HG02759 (cell line): ENCODE results near the gene TMEM132C.

ENCODE experiments used
- ATAC-seq: cut with Tn5 transposase; IDR thresholded peaks from one replicate; pipeline ENCODE4 v1.9.1; 2021; ENCODE audit warnings: mild to moderate bottlenecking, moderate library complexity; ENCODE audit not compliant: unreplicated experiment

TMEM132C gene

DNA sequence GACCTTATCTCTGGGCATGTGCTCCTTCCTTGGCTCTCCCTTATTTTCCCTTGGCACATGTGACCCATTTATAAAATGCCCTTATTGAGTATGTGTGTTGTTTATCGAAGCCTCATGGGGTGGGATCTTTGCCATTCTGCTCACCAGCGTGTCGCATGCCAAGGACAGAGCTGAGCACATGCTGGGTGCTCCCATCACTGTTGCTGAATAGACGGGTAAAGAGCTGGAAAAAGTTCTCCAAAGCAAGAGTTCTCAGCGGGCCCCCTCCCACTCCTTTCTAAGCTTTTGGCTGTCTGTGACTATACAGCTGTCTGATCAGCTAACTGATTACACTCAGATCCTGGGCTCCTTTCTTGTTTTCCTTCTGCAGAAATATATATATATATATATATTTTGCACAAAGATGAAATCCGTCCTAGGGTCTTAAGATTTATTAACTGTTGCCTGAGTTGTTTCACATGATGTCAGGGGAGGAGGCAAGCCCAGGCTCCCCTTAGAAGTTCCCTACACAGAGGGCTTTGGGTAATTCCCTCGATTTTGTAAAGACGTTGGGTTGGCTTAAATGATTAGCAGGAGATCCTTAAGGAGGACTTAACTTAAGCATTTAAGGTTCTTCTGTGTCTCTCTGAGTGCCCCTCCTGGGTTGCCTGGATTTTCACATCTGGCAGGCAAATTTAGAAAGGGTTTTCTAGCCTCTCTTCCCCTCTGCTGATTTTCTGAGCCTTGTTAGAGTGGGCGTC lies 71.6 kb downstream of the TMEM132C start:
- no peak for ATAC-seq

- ATAC-seq = no peak
These were observed 72.2 kb downstream of the TMEM132C start for GRCh38 chr12:128339126-128339520.

- ATAC-seq = no peak
These were observed 72.7 kb downstream of the TMEM132C start for GRCh38 chr12:128339631-128340030.

DNA sequence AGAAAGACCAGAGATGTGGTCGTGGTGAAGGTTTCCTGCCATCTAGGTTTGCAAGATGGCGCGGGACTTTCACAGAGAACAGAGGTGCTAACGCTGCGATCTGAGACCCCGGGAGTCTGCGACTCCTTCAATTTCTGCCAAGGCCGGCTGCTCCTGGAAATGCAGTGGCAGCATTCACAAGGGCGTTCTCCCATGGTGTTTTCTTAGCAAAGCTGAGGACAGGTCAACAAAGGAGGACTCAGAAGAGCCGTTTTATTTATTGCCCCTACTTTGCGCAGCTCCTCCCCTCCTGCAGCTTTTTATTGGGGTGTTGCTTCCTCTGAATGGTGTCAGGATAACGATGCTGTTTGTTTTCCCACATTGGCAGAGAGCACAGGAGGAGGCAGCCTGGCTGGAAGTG lies 86.3 kb downstream of the TMEM132C start:
- ATAC-seq = no peak

GRCh38 chr12:128356547-128356946 lies 89.6 kb downstream of the TMEM132C start:
- ATAC-seq = no peak

GRCh38 chr12:128361400-128361995 lies 94.5 kb downstream of the TMEM132C start:
- no peak for ATAC-seq

DNA sequence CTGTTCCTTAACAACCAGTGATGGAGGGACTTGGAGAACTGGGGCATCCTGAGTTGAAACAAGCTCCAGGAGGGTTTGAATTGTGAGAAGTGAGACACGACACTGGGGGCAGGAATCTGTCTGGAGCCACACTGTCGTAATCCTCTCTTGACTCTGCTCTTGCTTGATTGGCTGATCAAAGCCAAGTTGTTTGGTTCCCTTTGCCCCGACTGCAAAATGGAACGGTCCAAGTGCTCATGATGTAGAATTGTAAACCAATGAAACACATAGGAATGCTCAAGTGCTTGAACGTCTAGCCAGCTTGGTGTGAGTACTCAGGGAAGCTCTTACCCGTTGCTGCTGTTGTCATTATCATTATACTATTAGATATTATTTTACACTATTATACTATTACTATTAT lies 98.1 kb downstream of the TMEM132C start:
- no peak for ATAC-seq

DNA sequence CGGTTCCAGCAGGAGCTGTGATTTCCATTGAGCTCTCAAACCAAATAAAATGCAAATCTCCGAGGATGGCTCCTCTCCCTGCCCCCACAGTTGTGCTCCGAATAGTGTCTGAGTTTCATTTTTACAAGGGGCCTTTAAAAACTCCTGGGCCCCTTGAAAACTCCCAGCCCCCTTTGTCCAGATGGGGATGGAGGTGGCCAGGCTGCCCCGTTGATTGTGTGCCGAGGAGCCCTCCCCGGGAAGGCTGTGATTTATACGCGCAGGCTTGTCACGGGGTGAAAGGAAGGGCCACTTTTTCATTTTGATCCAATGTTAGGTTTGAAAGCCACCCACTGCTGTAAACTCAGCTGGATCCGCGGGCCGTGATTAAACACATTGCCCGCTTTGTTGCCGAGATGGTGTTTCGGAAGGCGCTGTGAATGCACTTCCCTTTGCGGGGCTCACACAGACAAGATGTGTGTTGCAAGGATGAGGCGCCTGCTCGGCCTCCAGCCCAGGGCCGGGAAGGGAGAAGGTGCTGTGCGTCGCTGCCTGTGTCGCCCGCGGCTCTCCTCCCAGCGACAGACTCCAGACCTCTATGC lies 98.8 kb downstream of the TMEM132C start:
- no peak for ATAC-seq

DNA sequence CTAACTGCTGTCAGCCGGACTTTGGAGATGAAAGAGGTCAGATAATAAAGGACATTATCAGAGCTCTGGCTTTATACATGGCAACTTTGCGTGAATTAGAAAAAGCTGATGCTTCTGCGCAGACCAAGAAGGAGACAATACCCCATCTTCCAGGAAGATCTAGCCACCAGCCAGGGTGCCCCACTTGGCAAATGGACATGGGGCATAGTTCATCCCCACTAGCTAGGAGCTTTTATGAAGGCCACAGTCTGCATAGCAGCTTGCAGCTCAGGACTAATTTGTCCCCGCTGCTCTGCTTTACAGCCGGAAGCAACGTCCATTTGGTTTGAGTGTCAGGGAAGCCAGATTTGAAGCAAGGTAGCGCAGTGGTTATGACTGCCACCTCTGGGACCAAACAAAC lies 101.0 kb downstream of the TMEM132C start:
- no peak for ATAC-seq

GRCh38 chr12:128381541-128381940 lies 114.6 kb downstream of the TMEM132C start:
- no peak for ATAC-seq

DNA sequence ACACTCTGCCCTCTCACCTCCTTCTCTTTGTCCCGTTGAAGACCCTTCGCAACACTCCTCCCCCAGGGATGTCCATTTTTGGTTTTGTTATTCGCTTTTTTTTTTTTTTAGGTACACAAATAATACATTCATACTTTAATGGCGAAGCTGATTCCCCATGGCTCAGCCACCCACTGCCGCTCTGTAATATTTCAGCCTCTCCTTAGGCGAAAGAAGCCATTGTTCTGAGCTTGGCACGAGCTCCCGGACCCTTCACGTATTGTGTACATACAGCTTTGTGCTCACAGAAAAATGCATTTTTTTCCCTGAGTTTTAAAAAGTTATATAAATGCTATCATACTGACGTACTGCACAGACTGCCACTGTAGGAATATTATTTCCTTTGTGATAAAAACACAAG lies 115.0 kb downstream of the TMEM132C start:
- ATAC-seq = no peak

- no peak for ATAC-seq
These were observed 116.0 kb downstream of the TMEM132C start for GRCh38 chr12:128382946-128383345.

- ATAC-seq = no peak
These were observed 116.5 kb downstream of the TMEM132C start for GRCh38 chr12:128383357-128383937.

- ATAC-seq = no peak
These were observed 118.8 kb downstream of the TMEM132C start for GRCh38 chr12:128385736-128386135.

DNA sequence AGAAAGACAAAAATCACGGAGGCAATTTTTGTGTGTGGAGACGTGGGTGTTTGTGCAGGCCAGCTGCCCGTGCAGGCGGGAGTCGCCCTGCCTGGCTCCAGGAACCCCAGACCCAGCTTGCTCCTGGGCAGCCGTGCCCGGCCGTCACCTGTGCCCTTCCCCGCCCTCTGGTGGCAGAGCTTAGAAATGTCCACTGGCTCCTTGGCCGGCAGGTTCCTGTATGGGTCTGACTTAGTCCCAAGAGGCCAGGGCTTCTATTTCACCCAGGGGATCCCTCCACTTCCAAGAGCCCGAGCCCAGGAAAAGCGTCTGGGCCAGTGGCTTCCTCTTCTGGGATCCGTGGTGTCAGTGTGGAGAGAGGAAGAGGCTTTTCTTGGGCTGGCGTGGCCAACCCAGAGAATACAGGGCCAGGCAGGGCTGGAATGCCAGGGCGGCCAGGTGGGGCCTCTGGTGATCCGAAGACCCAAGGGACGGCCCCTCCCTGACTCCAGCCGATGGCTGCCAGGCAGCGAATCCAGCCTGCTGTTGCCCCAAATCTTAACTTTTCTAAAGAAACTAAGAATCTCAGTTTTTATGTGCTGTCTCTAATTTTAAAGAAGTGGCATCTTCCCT lies 120.9 kb downstream of the TMEM132C start:
- ATAC-seq = peak; percentile 73

DNA sequence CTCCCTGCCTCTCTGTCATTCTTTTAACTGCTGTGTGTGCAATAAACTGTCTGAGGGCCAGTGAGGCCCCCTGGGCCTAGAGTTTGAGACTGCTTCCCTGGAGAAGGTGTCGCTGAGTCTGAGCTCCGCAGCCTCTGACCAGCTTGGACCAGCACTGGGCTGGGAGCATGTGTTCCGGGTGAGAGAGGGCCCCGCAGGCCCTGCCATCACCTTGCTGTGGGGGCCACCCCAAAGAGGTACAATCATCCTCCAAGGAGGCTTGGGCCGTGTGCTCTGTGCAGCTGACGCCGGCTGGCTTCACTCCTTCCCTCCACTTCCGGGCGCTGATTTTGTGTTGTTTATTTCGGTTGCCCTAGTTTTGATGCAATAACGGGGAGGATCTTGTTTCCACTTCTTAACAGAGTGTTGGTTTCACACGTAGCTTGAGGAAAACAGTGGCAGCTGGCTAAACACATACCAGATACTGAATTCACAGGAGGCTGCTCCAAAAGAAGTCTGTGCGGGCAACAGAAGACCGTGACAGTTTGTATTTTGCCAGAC lies 121.6 kb downstream of the TMEM132C start:
- no peak for ATAC-seq

GRCh38 chr12:128393346-128393745 lies 126.4 kb downstream of the TMEM132C start:
- no peak for ATAC-seq

DNA sequence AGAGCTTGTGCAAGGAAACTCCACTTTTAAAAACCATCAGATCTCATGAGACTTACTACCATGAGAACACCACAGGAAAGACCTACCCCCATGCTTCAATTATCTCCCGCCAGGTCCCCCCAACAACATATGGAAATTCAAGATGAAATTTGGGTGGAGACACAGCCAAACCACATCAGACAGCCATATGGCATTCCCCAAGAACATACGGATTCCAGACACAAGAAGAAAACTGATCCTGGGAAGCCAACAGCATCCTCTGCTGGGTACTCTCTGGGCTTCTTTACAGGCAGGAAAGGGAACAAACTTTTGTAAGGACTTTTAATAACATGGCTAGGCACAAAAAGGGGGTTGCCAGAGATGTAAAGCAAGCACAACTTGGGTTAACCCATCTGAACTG lies 127.2 kb downstream of the TMEM132C start:
- ATAC-seq = no peak

DNA sequence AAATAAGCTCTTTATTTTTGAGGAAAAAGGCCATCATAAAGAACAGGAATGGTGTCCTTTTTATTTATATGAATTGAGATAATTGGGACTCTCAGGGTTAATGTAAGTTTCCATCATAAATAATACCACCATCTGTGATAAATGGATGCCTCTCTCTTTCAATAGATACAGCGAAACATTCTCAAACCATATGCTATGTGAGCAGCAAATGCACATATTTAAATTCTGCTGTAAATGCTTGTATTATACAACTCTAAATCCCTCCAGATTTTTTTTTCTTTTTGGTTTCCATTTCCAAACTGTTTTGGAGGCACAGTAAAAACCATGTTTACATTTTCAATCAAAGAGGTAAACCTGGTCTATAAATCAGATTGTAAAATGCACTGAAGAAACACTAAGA lies 132.3 kb downstream of the TMEM132C start:
- ATAC-seq = no peak

DNA sequence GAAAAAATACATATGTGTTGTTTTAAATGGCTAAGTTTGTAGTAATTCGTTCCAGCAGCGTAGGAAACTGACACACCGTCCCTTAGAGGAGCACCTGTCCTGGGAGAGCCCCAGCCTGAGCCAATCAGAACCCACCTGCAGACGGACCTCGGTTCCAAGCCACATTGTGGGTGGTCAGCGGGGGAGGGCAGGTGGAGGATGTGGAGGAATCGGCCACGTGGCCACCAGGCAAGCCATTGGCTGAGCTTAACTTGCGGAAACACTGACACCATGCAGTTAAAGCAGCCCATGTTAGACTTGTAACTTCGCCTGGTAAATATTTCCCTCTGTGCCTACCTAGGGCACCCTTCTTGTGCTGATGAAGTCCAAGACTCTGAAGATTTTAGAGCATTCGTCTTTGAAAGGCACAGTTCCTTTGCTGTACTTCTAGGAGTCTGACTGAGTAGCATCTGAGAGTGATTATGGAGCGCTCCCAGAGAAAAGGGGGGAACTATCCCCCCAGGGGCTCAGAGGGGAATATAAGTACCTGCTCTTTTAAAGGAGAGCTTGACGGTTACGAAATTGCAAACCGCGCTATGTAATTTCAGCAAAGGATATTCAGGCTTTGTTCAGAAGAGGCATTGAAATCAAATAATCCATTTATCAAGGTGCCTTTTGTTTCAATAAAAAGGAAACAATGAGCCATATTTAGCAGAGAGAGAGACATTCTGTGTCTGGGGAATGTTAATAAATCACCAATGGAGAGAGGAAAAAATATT lies 135.7 kb downstream of the TMEM132C start:
- ATAC-seq = no peak

DNA sequence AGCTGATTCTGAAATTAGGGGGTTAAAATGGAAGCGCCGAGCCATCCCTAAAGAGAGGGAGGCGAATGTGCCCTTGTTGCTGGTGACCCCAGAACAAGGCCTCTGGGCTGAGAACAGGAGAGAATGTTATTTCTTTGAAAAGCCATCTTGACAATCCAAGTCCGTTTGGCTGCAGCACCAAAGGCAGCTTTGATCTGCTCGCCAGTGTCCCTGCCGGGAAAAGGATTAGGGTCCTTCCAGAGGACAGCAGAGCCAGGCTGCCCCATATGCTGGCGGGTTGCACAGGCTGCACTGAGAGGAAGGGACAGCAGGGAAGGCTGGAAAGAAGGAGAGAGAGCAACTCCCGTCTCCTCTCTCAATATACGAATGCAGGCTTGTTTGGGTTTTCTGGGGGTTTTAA lies 141.7 kb downstream of the TMEM132C start:
- no peak for ATAC-seq
